ENCODE data around the gene C17orf107. TPM values are rescaled to one million over a fixed set of nuclear protein-coding genes. Genes with fewer than 3 reads are reported as not detected.

The C17orf107 gene
- total and polyA plus RNA-seq, 2 of the 13 experiments (the other 11 are each of a cell fraction or from before 2014, with no cell fraction given), result 0.20 to 0.59 TPM

GRCh38 chr17:4939796-4940554 is 40.6 kb downstream of the C17orf107 start, which contains the start of the genes RNF167 and SLC25A11 (continued):
- TF ChIP-seq TCF7L2 (IDR thresholded peaks at IDR 0.05; ENCODE audit: low read depth, low read length) (no peak), RFX5 (IDR thresholded peaks at IDR 0.05; ENCODE audit: low read depth, low read length) (0 out of 2 replicates have a peak, but pooled peaks have one; percentile 46), ZNF713 (CRISPR knock-in tag; IDR thresholded peaks at IDR 0.05) (no peak), NCOA5 (CRISPR knock-in tag; IDR thresholded peaks at IDR 0.05) (no peak), JUNB (CRISPR knock-in tag; IDR thresholded peaks at IDR 0.05; ENCODE audit: borderline replicate concordance) (no peak), ARID4A (CRISPR knock-in tag; IDR thresholded peaks at IDR 0.05; ENCODE audit: borderline replicate concordance) (peak; percentile 73; the same call in 1 of the 2 replicates), ELF4 (CRISPR knock-in tag; IDR thresholded peaks at IDR 0.05; ENCODE audit: borderline replicate concordance) (no peak), ZNF367 (CRISPR knock-in tag; IDR thresholded peaks at IDR 0.05; ENCODE audit: borderline replicate concordance) (no peak; the same call in 1 of the 2 replicates), CC2D1A (CRISPR knock-in tag; IDR thresholded peaks at IDR 0.05) (no peak), ZC3H13 (CRISPR knock-in tag; IDR thresholded peaks at IDR 0.05) (peak; percentile 64; the same call in 1 of the 2 replicates), ZNF768 (CRISPR knock-in tag; IDR thresholded peaks at IDR 0.05) (no peak), YY1 (IDR thresholded peaks at IDR 0.05; ENCODE audit: insufficient read depth, insufficient replicate concordance, low read depth, low read length) (peak; percentile 87), ZSCAN22 (CRISPR knock-in tag; IDR thresholded peaks at IDR 0.05) (no peak), DNMT3B (CRISPR knock-in tag; conservative IDR thresholded peaks at IDR 0.05) (no peak), SALL1 (CRISPR knock-in tag; IDR thresholded peaks at IDR 0.05) (peak; percentile 70), ZFAT (CRISPR knock-in tag; conservative IDR thresholded peaks at IDR 0.05) (no peak), TRIM24 (CRISPR knock-in tag; IDR thresholded peaks at IDR 0.05) (no peak), NR2C2 (CRISPR knock-in tag; IDR thresholded peaks at IDR 0.05; ENCODE audit: borderline replicate concordance) (peak; percentile 48; the same call in 1 of the 2 replicates), IKZF1 (IDR thresholded peaks at IDR 0.05) (no peak), FOXK1 (CRISPR knock-in tag; IDR thresholded peaks at IDR 0.05; ENCODE audit: borderline replicate concordance, low read depth) (peak; percentile 72; the same call in 1 of the 2 replicates), SOX6 (IDR thresholded peaks at IDR 0.05) (no peak), SOX6 (CRISPR knock-in tag; IDR thresholded peaks at IDR 0.05) (no peak), ZNF878 (CRISPR knock-in tag; IDR thresholded peaks at IDR 0.05) (no peak), ZNF446 (CRISPR knock-in tag; IDR thresholded peaks at IDR 0.05) (no peak)
- TF ChIP-seq, protein P1, sequence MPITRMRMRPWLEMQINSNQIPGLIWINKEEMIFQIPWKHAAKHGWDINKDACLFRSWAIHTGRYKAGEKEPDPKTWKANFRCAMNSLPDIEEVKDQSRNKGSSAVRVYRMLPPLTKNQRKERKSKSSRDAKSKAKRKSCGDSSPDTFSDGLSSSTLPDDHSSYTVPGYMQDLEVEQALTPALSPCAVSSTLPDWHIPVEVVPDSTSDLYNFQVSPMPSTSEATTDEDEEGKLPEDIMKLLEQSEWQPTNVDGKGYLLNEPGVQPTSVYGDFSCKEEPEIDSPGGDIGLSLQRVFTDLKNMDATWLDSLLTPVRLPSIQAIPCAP (CRISPR knock-in tag; IDR thresholded peaks at IDR 0.05; ENCODE audit: low read depth), result no peak
- TF ChIP-seq, protein P2, sequence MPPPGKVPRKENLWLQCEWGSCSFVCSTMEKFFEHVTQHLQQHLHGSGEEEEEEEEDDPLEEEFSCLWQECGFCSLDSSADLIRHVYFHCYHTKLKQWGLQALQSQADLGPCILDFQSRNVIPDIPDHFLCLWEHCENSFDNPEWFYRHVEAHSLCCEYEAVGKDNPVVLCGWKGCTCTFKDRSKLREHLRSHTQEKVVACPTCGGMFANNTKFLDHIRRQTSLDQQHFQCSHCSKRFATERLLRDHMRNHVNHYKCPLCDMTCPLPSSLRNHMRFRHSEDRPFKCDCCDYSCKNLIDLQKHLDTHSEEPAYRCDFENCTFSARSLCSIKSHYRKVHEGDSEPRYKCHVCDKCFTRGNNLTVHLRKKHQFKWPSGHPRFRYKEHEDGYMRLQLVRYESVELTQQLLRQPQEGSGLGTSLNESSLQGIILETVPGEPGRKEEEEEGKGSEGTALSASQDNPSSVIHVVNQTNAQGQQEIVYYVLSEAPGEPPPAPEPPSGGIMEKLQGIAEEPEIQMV (CRISPR knock-in tag; IDR thresholded peaks at IDR 0.05; ENCODE audit: low read depth), result no peak

Data from HepG2 (cell line).